ENCODE measurements around the gene KMT2C. TPM values are rescaled to one million over a fixed set of nuclear protein-coding genes. Genes with fewer than 3 reads are reported as not detected.

Gene KMT2C
- total RNA-seq, 1 experiment from 2014 or later: 54.3 TPM

DNA sequence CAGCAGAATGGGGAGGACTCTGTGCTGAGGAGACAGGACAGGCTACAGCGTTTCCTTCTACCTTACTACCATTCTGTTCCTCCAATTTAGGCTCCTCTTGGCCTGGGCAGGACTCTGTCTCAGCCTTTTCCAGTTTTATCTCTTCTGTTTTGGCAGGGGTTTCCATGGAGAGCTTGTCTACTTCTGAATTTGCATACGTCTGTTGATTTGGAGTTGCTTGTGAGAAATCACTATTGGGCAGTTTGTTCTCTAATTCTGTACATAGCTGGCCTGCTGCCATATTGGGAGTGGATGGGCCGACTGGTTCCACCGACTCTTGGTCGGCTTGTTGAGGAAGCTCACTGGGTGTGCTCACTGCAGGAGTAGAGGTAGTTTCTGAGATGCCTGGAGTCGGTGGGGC is 273.5 kb downstream of the KMT2C start:
- no peak overlapping the region for H3K27ac ChIP-seq
- H3K4me3 ChIP-seq: no peak overlapping the region
- intact Hi-C loops (cut with micrococcal nuclease; ENCODE audit: unreplicated experiment): no loop called here
- no peaks in the 10 kb centered on the region for H3K9me3 ChIP-seq (ENCODE audit: insufficient read depth, low read depth)
- H3K4me2 ChIP-seq: no peak overlapping the region
- DNase-seq: no peak
- H3F3A ChIP-seq (ENCODE audit: insufficient read depth, low read depth): no peaks in the 10 kb centered on the region
- TF ChIP-seq EZH2 (IDR thresholded peaks at IDR 0.05; ENCODE audit: low read depth) (no peak), CTCF (conservative IDR thresholded peaks at IDR 0.05) (no peak)
- H3K36me3 ChIP-seq (ENCODE audit: low read depth): peaks cover 36% of the 10 kb centered on the region
- POLR2A ChIA-PET (ENCODE audit: unreplicated experiment): no interaction called here
- no peaks in the 10 kb centered on the region for H3K27me3 ChIP-seq (ENCODE audit: insufficient read depth, low read depth)
- no peaks in the 10 kb centered on the region for H3K4me1 ChIP-seq (replicated peaks; ENCODE audit: insufficient read depth)
- CTCF ChIA-PET: no interaction called here
- no peaks in the 10 kb centered on the region for H4K20me1 ChIP-seq (ENCODE audit: insufficient read depth)
- H3K79me2 ChIP-seq (ENCODE audit: low read depth): no peaks in the 10 kb centered on the region
- BruUV-seq (replicated peaks): no TSS peak
- H2AFZ ChIP-seq: no peak overlapping the region
- no peaks in the 10 kb centered on the region for H3K9me2 ChIP-seq (ENCODE audit: insufficient read depth)

DNA sequence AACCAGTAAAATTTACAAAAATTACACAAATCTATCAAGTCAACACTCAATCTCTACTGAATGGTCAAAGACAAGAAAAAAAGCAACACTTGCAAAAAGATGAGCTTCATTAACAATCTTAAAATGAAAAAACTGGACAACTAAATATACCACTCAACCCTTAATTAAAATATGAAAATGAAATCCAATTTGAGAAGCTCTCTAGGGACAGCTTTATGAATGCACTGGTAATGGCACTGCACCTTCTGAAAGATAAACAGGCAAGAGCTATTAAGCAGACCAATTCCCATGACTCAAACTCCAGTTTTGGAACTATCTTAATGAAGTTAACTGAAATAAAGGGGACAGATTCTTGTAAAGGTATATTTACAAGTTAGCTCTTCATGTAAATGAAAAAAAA is 274.6 kb downstream of the KMT2C start:
- BruUV-seq (replicated peaks): no TSS peak
- H3K36me3 ChIP-seq (ENCODE audit: low read depth): peaks cover 25% of the 10 kb centered on the region
- intact Hi-C loops (cut with micrococcal nuclease; ENCODE audit: unreplicated experiment): no loop called here

DNA sequence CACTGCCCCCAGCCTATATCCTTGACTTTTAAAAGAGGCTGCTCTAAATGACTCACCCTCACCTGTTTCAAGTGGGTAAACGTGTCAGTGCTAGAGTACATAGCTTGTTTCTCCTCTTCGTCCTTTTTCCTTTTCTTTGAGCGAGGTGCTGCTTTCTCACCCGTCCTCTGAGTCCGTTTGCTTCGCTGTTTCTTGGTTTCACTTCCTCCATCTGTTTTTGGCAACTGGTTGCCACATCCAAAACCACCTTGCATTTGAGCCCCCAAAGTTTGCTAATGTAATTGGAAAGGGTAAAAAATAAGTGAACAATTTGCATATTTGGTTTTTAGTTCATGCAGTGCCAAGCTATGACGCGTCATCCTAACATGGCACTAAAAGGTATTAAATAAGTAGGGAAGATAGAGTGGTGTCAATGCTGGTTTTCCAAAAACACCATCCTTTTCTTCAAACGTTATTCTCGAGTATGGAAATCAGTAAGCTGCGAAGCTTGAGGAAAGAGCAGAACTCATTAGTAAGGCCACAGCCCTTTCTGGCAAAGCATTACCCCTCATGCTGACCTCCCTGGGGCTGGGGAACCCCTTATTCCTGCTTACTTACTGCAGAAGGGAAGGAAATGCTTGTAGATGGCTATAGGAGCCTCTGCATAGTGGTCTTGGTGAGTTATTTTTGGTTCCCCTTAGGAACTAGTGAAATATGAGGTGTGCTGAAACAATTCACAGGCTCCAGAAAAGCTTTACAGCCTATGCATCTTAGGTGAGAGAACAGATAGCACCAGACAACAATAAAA is 276.8 kb downstream of the KMT2C start:
- Histone ChIP-seq H3K4me3 (no peak overlapping the region), H3F3A (ENCODE audit: insufficient read depth, low read depth) (no peaks in the 10 kb centered on the region), H3K36me3 (ENCODE audit: low read depth) (peaks cover 20% of the 10 kb centered on the region), H3K4me2 (no peak overlapping the region), H2AFZ (no peak overlapping the region), H3K9me2 (ENCODE audit: insufficient read depth) (no peaks in the 10 kb centered on the region), H3K27ac (no peak overlapping the region), H3K4me1 (replicated peaks; ENCODE audit: insufficient read depth) (no peaks in the 10 kb centered on the region), H3K79me2 (ENCODE audit: low read depth) (no peaks in the 10 kb centered on the region), H4K20me1 (ENCODE audit: insufficient read depth) (no peaks in the 10 kb centered on the region; the same call in 1 of the 2 replicates), H3K27me3 (ENCODE audit: insufficient read depth, low read depth) (no peaks in the 10 kb centered on the region), H3K9me3 (ENCODE audit: insufficient read depth, low read depth) (no peaks in the 10 kb centered on the region)
- TF ChIP-seq EZH2 (IDR thresholded peaks at IDR 0.05; ENCODE audit: low read depth) (no peak), CTCF (conservative IDR thresholded peaks at IDR 0.05) (no peak)
- POLR2A ChIA-PET (ENCODE audit: unreplicated experiment): no interaction called here
- intact Hi-C loops (cut with micrococcal nuclease; ENCODE audit: unreplicated experiment): no loop called here
- BruUV-seq (replicated peaks): no TSS peak
- DNase-seq: no peak
- CTCF ChIA-PET: no interaction called here

More for the DNA sequence above, 274.6 kb downstream of the KMT2C start:
- TF ChIP-seq EZH2 (IDR thresholded peaks at IDR 0.05; ENCODE audit: low read depth) (no peak), CTCF (conservative IDR thresholded peaks at IDR 0.05) (no peak)
- Histone ChIP-seq H3K9me2 (ENCODE audit: insufficient read depth) (no peaks in the 10 kb centered on the region), H2AFZ (no peak overlapping the region), H3K79me2 (ENCODE audit: low read depth) (no peaks in the 10 kb centered on the region), H3K4me3 (no peak overlapping the region), H3K9me3 (ENCODE audit: insufficient read depth, low read depth) (no peaks in the 10 kb centered on the region), H3K27me3 (ENCODE audit: insufficient read depth, low read depth) (no peaks in the 10 kb centered on the region), H3K27ac (no peak overlapping the region), H4K20me1 (ENCODE audit: insufficient read depth) (no peaks in the 10 kb centered on the region), H3K4me2 (no peak overlapping the region), H3F3A (ENCODE audit: insufficient read depth, low read depth) (no peaks in the 10 kb centered on the region), H3K4me1 (replicated peaks; ENCODE audit: insufficient read depth) (no peaks in the 10 kb centered on the region)
- ChIA-PET POLR2A (ENCODE audit: unreplicated experiment) (no interaction called here), CTCF (no interaction called here)
- no peak for DNase-seq
